ENCODE results near the gene ARPC1A.

DNA sequence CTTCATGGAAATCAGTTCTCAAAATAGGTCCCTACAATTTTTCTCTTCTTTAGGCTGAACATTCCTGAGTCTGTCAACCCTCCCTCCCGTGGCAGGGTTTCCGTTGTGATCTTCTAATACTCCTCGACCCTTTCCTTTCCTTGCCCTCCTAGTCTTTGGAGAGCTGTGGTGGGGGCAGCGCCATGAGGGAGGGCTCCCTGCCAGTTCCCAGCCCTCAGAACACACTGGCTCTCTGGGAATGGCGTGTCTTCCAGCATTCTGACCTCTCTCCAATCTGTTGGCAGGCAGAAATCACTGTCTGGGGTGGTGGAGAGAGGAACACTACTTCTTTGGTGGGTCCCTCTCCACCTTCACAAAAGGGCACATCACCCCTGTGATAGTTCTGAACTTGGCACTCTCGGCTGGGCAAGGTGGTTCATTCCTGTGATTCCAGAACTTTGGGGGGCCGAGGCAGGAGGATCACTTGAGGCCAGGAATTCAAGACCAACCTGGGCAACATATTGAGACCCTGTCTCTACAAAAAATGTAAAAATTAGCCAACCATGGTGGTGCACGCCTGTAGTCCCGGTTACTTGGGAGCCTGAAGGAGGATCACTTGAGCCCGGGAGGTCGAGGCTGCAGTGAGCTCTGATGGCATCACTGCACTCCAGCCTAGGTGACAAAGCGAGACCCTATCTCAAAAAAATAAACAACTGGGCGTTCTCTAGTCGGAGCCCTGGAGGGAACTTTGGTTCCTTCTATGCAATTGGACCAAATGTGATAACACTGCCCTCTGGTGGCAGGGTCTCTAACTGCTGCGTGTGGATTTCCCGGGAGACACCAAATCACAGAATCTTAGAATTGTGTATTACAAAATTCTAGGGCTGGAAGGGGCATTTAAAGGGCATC lies 13.1 kb upstream of the ARPC1A start:
- TF ChIP-seq POLR2A (IDR thresholded peaks at IDR 0.05; ENCODE audit: low read depth, low read length) (no peak), TAF1 (IDR thresholded peaks at IDR 0.05; ENCODE audit: low read depth, low read length) (no peak), POU2F2 (IDR thresholded peaks at IDR 0.05; ENCODE audit: low read depth, low read length) (no peak), POLR2AphosphoS5 (IDR thresholded peaks at IDR 0.05; ENCODE audit: low read depth, low read length) (no peak), SPI1 (IDR thresholded peaks at IDR 0.05; ENCODE audit: low read depth, low read length) (no peak)

All from GM12891 (cell line).